Cardiac fibroblast (primary cell): ENCODE data around the gene CCDC34.

Experiments
- DNase-seq, 2 donors: peaks; one replicate each; pipeline versions ENCODE4 v3.0.0 to v3.0.0-alpha.2; 2010; ENCODE audit warnings: low read depth in 2 of 2
- H3K4me3 ChIP-seq, 2 donors: replicated peaks in 1 of 2; 1 replicate in 1 of 2; 2 replicates in 1 of 2; pipeline ENCODE4 v1.5.1; 2011; ENCODE audit warnings: low read depth in 2 of 2, low read length in 2 of 2, mild to moderate bottlenecking in 2 of 2, moderate library complexity in 1 of 2
- TF ChIP-seq, protein P1 (sequence below): IDR thresholded peaks from one replicate; pipeline ENCODE4 v1.5.1; 2011; ENCODE audit warnings: low read depth, mild to moderate bottlenecking, low read length, inconsistent platforms

Gene CCDC34

DNA sequence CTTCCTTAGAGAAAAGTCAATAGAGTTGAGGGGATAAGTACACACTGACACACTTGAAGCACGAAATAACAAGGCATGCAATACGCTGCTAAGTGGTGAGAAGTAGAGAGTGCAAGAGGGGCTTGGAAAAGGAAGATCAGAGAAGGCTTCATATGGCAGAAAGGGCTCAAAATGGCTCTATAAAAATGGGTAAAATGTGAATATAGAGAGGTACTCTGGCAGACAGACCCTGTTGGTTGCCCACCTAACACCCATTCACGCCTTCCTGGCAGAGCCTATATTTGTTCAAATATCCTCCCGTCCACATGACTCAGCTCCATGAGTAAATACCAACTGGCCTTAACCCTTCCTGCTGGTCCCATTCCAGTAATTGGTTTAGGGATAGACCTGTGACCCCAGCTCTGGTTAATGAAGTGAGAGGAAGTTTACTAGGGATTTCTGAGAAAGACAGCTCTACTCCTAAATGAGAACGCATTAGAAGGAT, 38.9 kb upstream of the CCDC34 start:
- TF ChIP-seq, protein P1, sequence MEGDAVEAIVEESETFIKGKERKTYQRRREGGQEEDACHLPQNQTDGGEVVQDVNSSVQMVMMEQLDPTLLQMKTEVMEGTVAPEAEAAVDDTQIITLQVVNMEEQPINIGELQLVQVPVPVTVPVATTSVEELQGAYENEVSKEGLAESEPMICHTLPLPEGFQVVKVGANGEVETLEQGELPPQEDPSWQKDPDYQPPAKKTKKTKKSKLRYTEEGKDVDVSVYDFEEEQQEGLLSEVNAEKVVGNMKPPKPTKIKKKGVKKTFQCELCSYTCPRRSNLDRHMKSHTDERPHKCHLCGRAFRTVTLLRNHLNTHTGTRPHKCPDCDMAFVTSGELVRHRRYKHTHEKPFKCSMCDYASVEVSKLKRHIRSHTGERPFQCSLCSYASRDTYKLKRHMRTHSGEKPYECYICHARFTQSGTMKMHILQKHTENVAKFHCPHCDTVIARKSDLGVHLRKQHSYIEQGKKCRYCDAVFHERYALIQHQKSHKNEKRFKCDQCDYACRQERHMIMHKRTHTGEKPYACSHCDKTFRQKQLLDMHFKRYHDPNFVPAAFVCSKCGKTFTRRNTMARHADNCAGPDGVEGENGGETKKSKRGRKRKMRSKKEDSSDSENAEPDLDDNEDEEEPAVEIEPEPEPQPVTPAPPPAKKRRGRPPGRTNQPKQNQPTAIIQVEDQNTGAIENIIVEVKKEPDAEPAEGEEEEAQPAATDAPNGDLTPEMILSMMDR, result no peak
- no peak overlapping the region for H3K4me3 ChIP-seq
- no peak for DNase-seq

DNA sequence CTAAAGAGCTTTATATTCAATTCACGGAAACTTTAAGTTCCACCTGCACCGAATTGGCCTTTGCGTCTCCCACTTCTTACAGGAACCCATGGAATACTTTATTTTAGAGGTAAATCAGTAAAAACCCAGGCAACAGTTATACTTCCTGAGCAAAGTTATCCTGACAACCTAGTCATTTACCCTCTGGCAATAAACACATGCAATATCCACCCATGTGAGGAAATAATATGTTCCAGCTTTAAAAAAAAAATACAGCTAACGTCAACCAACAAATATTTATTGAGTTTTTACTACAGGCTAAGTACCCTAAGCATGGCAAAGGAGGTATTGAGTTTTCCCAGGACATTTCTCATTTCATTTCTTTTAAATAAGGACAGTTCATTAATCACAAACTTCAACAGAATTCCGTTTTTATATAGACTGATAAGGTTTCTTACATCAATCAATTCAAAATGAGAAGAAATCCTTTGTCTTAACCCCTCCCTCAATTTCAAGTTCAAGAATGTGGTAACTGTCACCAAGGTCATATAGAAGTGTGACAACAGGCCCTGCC, 38.3 kb upstream of the CCDC34 start:
- DNase-seq, result no peak
- TF ChIP-seq, protein P1, result no peak
- H3K4me3 ChIP-seq, result no peak overlapping the region

DNA sequence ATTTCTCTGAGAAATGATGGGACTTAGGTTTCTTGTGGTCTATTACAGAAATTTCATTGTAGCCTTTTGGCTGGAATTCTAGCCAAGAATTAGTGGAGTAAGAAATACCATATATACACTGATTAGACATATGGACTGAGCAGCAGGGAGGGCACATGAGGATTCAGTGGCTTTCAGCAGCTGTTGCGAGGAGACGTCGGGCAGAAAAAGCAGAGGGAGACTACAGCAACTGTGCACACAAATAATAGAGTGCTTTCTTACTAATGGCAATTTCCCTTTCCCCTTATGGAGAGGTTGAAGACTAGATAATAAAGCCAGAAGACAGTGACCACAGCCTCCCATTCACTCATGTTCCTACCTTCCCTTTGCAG, 35.4 kb upstream of the CCDC34 start:
- H3K4me3 ChIP-seq, result no peak overlapping the region
- DNase-seq, result no peak
- TF ChIP-seq, protein P1, result no peak

DNA sequence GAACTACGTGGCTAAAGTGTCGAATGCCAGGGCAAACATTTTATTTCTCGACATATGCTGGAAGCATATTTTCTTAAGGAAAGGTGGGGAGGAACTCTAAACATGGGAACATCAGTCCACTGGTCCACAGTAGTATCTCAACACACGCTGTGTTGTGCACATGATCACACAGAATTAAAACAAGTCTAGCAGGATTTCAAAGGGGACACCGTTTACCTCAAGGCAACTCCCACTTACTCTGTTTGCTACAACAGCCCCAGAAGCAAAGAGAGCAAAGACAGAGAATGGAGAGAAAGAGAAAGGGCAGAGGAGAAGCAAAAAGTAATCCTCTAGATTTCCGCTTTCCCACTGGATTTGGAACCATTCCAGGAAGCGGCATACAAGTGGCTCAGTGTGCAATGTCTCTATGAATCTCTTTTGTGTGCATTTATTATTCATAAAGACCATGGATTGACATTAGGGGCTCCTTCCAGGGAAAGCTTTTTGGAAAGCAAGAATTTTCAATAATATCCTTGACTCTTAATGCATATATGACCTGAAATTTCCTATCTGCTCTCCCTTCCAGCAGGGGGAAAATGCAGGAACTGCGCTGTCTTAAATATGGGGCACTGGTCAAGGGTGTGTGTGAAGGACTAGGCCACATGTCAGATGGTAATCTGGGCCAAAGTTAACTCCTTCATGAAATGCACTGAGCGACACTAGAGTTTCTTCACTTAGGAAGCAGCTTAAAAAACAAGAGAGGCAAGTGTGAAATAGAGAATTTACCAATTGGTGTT, 34.8 kb upstream of the CCDC34 start:
- DNase-seq, result no peak
- H3K4me3 ChIP-seq, result no peak overlapping the region
- TF ChIP-seq, protein P1, result no peak

DNA sequence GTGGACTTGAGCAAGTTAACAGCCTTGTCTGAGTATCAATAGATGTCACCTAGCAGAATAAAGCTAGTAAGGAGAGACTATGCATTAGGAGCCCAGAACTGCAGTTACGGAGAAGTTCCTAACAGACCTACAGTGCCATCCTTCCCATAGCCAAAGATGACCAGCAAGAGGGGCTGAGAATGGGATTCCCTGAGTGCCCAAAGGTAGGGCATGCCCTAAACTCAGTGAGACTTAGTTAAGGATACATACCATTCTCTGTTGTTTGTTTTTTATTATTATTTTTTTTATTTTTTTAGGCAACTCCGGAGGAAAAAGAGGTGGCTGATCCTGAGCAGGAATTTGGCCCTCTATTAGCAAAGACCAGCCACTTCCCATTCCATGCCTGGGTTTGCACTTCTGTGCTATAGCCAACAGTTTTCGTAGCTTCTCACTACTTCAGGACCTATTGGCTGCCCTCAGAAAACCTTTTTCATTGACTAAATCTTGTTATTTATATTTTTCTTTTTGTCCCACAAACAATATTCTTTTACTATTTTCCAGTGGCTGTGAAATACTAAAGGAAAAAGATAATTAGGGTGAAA, 33.3 kb upstream of the CCDC34 start:
- DNase-seq, result no peak
- TF ChIP-seq, protein P1, result no peak
- H3K4me3 ChIP-seq, result no peak overlapping the region

DNA sequence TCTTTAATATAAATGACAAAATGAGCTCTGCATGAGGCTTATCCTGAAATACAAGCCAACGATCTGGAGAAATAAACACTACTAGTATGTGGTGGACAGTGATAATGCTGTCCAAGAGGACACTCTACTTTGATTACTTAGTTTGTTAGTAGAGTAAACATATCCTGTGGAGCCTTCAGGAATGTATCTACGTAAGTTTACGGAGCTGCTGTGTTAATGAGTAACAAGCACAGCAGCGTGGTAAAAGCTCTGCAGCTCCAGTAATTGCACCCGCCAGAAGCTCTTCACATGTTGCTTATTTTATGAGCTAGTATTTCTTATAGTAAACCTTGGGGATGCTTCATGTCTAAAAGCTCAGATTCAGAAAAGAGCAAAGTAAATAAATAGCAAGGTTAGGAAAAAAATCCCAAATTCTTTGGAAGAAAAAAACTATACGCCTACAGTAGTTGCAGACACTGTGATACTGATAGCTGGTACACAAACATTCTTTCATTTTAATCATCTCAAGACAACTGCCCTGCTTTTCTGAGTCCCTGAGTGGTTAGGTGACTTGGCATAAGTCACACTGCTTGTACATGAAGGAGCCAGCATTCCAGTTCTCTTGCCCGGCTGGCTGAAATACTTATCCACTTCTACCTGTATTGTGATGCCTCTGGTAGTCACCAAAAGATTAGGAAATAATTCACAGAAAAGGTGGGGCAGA, 32.7 kb upstream of the CCDC34 start:
- TF ChIP-seq, protein P1, result no peak
- no peak overlapping the region for H3K4me3 ChIP-seq
- peak in 1 of 2 donors; percentile 71 for DNase-seq
